Coronary artery (tissue), 2 donors: ENCODE data around the gene OR10P1.
"Not testable (repeated sequence)": the region's sequence is repeated elsewhere in the genome, so short reads cannot be mapped to it uniquely, and the experiment has no call there.

Experiments
- DNase-seq: peaks from one replicate; pipeline ENCODE4 v3.0.0-alpha.2; 2017; ENCODE audit warnings: low spot score
- H3K27ac ChIP-seq, 2 donors: fragments of 200-600 bp; sonication (generic); one replicate each; pipeline ENCODE4 v1.5.1; 2016 to 2019
- H3K4me3 ChIP-seq: fragments of 200-600 bp; sonication (generic); 2 replicates; pipeline ENCODE4 v1.5.1; 2016; ENCODE audit warnings: mild to moderate bottlenecking, moderate library complexity
- TF ChIP-seq, protein P1 (sequence below): fragments of 200-600 bp; sonication (generic); IDR thresholded peaks from one replicate; pipeline ENCODE4 v1.5.1; 2019; ENCODE audit warnings: antibody characterized with exemption

Gene OR10P1

DNA sequence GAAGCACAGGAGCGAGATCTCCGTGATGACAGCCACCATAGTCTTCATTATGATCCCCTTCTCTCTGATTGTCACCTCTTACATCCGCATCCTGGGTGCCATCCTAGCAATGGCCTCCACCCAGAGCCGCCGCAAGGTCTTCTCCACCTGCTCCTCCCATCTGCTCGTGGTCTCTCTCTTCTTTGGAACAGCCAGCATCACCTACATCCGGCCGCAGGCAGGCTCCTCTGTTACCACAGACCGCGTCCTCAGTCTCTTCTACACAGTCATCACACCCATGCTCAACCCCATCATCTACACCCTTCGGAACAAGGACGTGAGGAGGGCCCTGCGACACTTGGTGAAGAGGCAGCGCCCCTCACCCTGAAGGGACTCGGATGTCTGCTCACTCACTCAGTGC, 775 bp downstream of the OR10P1 start:
- TF ChIP-seq, protein P1, sequence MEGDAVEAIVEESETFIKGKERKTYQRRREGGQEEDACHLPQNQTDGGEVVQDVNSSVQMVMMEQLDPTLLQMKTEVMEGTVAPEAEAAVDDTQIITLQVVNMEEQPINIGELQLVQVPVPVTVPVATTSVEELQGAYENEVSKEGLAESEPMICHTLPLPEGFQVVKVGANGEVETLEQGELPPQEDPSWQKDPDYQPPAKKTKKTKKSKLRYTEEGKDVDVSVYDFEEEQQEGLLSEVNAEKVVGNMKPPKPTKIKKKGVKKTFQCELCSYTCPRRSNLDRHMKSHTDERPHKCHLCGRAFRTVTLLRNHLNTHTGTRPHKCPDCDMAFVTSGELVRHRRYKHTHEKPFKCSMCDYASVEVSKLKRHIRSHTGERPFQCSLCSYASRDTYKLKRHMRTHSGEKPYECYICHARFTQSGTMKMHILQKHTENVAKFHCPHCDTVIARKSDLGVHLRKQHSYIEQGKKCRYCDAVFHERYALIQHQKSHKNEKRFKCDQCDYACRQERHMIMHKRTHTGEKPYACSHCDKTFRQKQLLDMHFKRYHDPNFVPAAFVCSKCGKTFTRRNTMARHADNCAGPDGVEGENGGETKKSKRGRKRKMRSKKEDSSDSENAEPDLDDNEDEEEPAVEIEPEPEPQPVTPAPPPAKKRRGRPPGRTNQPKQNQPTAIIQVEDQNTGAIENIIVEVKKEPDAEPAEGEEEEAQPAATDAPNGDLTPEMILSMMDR, result no peak
- Histone ChIP-seq H3K4me3 (no peak overlapping the region), H3K27ac (no peak overlapping the region)
- no peak for DNase-seq

DNA sequence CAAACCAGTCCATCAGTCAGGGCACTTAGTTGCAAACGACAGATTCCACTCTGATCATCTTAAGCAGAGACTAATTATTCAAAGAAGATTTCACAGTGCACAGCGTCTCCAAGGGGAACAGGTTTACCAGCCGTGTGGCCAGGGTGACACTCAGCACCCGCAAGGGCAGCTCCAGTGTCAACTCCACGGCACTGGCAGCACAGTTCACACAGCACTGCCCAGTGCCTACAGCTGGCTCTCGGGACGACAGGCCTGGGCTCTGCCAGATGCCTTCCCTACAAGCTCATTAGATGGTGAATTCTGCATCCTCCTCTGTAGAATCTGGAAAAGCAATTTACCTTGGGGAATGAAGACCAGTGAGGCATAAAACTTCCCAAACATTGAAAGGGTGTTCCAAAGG, 4.9 kb downstream of the OR10P1 start:
- Histone ChIP-seq H3K27ac (peak overlapping the region in 1 of 2 donors; percentile 7), H3K4me3 (no peak overlapping the region)
- DNase-seq, result no peak
- TF ChIP-seq, protein P1, result no peak

DNA sequence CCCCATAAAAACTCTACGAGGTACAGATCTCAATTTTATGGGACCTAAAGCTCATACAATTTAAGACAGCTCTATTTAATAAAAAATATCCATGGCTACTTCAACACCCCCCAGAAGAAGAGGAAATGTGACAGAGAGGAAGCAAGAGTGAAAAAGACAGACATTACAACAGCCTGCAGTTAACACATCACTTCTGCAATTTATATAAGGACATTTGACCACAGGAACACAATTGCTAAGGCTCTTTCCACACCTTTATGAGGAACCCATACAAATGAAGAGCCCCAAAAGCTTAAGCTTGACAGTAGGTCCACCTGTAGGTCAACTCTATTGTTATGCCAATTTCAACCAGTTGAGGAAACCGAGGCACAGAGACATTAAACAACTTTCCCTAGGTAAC, 5.6 kb downstream of the OR10P1 start:
- Histone ChIP-seq H3K4me3 (no peak overlapping the region), H3K27ac (peak overlapping the region in 1 of 2 donors; percentile 7)
- TF ChIP-seq, protein P1, result no peak
- no peak for DNase-seq

DNA sequence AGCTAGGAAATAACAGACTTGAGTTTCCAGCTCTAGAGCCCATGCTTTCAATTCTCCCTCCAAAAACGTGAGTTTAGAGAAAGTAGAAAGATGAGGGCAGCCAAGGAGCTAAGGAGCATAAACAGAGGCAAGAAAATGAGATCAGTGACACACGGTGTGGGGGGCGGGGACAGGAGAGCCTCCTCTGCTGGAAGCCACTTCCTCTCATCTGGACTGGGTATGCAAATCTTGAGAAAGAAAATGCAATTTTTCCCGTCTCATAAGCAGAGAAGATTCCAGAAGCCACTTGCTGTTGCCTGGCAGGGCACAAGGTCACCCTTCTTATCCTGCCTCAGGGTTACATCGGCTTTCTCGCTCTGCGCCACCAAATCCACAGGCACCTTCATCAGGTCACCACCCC, 6.0 kb downstream of the OR10P1 start:
- TF ChIP-seq, protein P1, result no peak
- Histone ChIP-seq H3K4me3 (no peak overlapping the region), H3K27ac (no peak overlapping the region)
- no peak for DNase-seq

DNA sequence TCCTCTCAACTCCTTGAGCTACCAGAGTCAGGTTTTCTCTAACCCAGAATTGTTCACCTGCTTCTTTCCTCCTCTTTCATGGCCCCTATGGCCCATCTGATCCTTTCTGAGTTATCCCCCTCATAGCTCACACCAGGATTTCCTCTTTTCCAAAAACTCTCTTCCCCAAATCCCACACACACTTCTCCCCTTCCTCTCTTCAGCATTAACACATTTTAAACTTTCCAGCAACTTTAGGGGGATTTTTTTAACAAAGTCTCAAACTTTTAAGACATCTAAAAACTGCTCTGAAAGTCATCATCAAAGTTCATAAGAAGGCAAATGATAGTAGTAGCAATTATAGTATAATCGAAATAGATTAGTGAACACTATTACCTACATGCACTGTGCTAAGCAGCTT, 7.9 kb downstream of the OR10P1 start:
- Histone ChIP-seq H3K27ac (no peak overlapping the region), H3K4me3 (no peak overlapping the region)
- no peak for DNase-seq
- TF ChIP-seq, protein P1, result no peak

DNA sequence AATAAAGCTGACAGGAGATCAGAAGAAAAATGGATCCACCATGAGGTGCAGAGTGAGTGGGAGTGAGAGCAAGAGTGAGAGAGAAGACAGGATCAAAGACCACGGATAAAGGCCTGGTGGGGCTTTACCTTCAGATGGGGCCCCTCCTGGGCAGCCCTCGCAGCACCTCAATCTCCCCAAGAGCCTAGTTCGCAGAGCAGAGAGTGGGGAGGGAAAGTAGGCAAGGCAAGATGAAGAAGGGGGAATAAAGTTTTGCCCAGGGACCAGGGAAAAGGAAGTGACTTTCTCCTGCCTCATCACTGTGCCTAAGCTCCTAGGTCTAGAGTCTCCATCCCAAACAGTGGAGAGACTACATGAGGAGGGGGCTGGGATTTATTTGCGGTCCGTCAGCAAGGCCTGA, 10.3 kb downstream of the OR10P1 start:
- TF ChIP-seq, protein P1, result no peak
- Histone ChIP-seq H3K27ac (peak overlapping the region in 1 of 2 donors; percentile 80), H3K4me3 (no peak overlapping the region)
- no peak for DNase-seq

DNA sequence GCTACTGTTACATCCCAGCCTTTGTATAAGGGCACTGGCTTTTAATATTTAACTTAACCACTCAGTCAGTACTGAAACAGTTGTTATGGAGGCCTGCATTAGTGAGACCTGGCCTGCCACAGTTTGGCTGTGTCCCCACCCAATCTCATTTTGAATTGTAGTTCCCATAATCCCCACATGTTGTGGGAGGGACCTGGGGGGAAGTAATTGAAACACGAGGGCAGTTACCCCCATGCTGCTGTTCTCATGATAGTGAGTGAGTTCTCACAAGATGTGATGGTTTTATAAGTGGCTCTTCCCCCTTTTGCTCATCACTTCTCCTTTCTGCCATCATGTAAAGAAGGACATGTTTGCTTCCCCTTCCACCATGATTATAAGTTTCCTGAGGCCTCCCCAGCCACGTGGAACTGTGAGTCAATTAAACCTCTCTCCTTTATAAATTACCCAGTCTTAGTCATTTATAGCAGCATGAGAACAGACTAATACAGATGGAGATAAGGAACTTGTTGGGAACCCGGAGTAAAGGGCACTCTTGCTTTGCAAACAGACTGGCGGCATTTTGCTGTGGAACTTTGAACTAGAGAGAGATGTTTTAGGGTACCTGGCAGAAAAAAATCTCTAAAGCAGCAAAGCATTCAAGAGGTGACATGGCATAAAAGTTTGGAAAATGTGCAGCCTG, 14.1 kb downstream of the OR10P1 start:
- not testable (repeated sequence) for H3K4me3 ChIP-seq, DNase-seq, H3K27ac ChIP-seq

DNA sequence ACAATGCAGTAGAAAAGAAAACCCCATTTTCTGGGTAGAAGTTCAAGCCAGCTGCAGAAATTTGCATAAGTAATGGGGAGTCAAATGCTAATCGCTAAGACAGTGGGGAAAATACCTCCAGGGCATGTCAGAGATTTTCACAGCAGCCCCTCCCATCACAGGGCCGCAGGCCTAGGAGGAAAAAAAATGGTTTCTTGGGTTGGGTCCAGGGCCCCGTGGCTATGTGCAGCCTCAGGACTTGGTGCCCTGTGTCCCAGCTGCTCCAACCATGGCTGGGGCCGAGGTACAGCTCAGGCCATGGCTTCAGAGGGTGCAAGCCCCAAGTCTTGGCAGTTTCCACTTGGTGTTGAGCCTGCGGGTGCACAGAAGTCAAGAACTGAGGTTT, 14.6 kb downstream of the OR10P1 start:
- no peak for DNase-seq
- Histone ChIP-seq H3K4me3 (no peak overlapping the region), H3K27ac (no peak overlapping the region)
- TF ChIP-seq, protein P1, result no peak
